ENCODE measurements around the gene AICDA.
"Not testable (repeated sequence)": the region's sequence is repeated elsewhere in the genome, so short reads cannot be mapped to it uniquely, and the experiment has no call there.

AICDA gene

GRCh38 chr12:8612629-8613028 is at the start of gene AICDA:
Gene AICDA, minus strand, starts transcription at chr12:8612859. Its CDS starts 92 bp downstream, at chr12:8612767.
- DNase-seq (ENCODE audit: low read depth in 3 of 3), result no peak

- no peak for DNase-seq (ENCODE audit: low read depth in 3 of 3)
These were observed 49.1 kb upstream of the AICDA start for GRCh38 chr12:8661751-8662150.

- no peak for DNase-seq (ENCODE audit: low read depth in 3 of 3)
These were observed 48.4 kb upstream of the AICDA start for GRCh38 chr12:8661016-8661415.

GRCh38 chr12:8658346-8658745 is 45.7 kb upstream of the AICDA start:
- no peak for DNase-seq (ENCODE audit: low read depth in 3 of 3)

DNA sequence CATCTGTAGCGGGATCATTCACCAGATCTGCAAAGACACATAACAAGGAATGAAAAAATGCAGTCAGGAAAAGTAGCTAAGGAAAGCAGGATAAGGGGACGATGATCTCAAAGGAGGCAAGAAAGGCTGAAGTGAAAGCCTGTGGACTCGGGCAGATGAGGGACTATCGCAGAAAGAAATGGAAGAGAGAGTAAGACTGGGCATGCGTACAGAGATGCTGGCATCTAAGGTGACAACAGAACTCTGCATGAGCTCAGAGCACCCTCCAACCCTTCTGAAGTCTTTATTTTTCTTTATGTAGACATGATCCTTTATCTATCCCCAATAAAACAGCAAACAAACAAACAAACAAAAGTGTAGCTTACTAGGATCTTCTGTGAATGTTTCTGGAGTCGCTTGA is 42.8 kb upstream of the AICDA start:
- no peak for DNase-seq (ENCODE audit: low read depth in 3 of 3)

DNA sequence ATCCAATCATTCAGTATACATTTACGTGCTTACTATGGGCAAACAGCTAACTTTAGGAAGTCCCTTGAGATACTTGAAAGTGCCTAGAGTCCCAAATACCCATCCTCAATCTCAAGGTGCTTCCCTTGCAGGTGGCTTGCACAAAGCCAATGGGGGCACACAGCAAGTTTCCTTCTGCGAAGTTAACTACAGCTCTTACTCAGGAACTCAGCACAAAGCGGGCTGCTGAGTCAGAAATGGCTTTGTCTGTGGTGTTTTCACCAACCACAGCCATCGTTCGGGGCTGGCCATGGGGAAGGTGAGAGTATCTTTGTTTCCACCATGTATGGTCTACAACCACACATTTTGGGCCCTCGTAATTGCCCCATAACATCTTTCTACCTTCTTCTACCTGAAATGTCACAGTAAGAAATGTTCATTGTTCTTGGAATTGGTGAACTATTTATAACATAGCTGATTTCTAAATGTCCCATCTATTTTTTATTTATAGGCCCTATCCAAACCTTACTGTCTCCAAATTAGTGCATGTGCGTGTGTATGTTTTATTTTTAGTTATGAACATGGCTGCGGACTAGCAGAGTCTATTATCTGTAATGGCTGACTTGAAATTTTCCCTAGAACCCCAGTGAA is 36.0 kb upstream of the AICDA start:
- peak in 1 of 3 experiments; percentile 18 for DNase-seq (ENCODE audit: low read depth in 3 of 3)

- DNase-seq (ENCODE audit: low read depth in 3 of 3), result no peak
These were observed 35.3 kb upstream of the AICDA start for GRCh38 chr12:8647968-8648367.

DNA sequence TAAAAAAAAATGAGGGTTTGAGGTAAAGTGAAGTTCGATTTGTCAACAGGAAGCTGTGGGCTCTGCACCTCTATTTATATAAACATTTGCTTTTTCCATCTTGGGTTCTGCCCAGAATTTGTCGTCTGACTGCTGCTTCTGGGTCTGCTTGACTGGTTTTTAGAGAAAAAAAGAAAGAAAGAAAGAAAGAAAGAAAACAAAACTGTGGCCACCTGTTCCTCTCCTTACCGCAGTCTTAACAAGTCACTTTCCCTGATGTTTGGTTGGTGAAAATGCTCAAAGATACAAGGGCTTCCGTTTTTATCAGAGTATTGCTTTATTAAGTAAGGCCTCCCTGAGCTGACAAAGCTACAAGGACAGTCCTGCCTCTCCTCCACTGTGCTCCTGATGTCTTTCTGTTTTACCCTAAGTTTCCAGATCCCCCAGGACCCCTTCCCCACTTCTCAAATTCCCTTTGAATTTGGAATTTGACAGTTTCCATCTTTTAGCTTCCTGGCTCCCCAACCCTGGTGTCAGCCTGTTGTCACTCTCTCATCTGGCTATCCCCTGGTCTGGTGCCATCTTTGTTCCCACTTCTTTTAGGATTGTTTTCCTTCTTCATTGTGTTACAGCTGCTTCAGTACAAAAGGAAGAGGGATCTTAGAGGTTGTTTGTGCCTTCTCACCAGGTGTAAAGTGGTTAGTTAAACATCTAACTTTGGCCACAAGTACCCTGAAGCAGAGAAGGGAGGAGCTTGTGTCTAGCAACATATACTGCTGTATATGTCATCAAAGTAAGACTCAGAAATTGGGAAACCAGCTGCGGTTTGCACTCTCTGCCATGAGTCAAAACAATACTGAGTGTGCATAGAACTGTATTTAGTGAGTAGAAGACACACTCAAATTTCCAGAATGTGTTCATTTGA is 31.9 kb upstream of the AICDA start:
- DNase-seq (ENCODE audit: low read depth in 3 of 3), result peak in 2 of 3 experiments; percentile 8 to 26

- no peak for DNase-seq (ENCODE audit: low read depth in 3 of 3)
These were observed 30.1 kb upstream of the AICDA start for GRCh38 chr12:8642775-8643174.

GRCh38 chr12:8639936-8640335 is 27.3 kb upstream of the AICDA start:
- no peak for DNase-seq (ENCODE audit: low read depth in 3 of 3)

DNA sequence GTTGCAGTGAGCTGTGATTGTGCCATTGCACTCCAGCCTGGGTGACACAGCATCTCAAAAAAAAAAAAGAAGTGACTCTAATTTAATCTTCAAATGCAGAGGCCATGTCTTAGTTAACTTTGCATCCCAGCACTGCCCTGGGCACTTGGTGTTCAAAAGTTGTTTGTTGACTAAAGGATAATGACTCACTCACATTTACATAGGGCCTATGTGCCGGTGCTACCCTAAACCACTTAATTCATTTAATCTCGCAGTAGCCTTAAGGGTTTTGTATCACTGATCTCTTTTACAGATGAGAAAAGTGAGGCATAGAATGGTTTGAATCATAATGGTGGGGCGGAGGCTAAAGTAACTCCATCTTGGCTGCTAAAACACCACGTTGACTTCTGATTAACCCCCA is 26.3 kb upstream of the AICDA start:
- no peak for DNase-seq (ENCODE audit: low read depth in 3 of 3)

GRCh38 chr12:8637666-8638065 is 25.0 kb upstream of the AICDA start:
- DNase-seq (ENCODE audit: low read depth in 3 of 3), result no peak

GRCh38 chr12:8637244-8637643 is 24.6 kb upstream of the AICDA start:
- no peak for DNase-seq (ENCODE audit: low read depth in 3 of 3)

- DNase-seq (ENCODE audit: low read depth in 3 of 3), result no peak
These were observed 23.9 kb upstream of the AICDA start for GRCh38 chr12:8636581-8636980.

GRCh38 chr12:8636007-8636346 is 23.3 kb upstream of the AICDA start:
- not testable (repeated sequence) for DNase-seq (ENCODE audit: low read depth in 3 of 3)

GRCh38 chr12:8635342-8636006 is 22.8 kb upstream of the AICDA start:
- DNase-seq (ENCODE audit: low read depth in 3 of 3), result not testable (repeated sequence)

DNA sequence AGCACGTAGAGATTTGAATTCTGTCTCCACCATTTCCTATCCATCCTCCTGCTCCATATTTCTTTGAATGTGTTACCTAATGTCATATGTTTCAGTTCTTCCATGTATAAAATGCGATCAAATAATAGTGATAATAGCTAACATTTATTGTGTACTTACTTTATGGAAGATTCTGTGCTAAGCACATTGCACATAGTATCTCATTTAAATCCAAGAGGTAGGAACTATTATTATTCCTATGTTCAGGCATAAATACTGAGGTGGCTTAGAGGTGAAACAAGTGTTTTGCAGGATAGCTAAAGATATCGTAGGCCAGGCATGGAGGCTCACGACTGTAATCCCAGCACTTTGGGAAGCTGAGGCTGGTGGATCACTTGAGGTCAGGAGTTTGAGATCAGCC is 17.5 kb upstream of the AICDA start:
- no peak for DNase-seq (ENCODE audit: low read depth in 3 of 3)

GRCh38 chr12:8629486-8630033 is 16.9 kb upstream of the AICDA start:
- DNase-seq (ENCODE audit: low read depth in 3 of 3), result no peak

GRCh38 chr12:8628731-8629130 is 16.1 kb upstream of the AICDA start:
- no peak for DNase-seq (ENCODE audit: low read depth in 3 of 3)

GRCh38 chr12:8624750-8625149 is 12.1 kb upstream of the AICDA start:
- DNase-seq (ENCODE audit: low read depth in 3 of 3), result not testable (repeated sequence)

- no peak for DNase-seq (ENCODE audit: low read depth in 3 of 3)
These were observed 10.0 kb upstream of the AICDA start for GRCh38 chr12:8622646-8623045.

- no peak for DNase-seq (ENCODE audit: low read depth in 3 of 3)
These were observed 2.5 kb upstream of the AICDA start for GRCh38 chr12:8615206-8615605.

Measured in stimulated activated CD4-positive, alpha-beta T cell treated with anti-CD3 and anti-CD28 coated beads, TNF-alpha, amount 100 ng/mL, for 4 hours (primary cell).